Epithelial cell of proximal tubule (primary cell): Measurements from ENCODE around the gene LRRC17. TPM values are rescaled to one million over a fixed set of nuclear protein-coding genes. Genes with fewer than 3 reads are reported as not detected.

Source experiments
- DNase-seq: peaks from one replicate; pipeline ENCODE4 v3.0.0-alpha.2; 2011; ENCODE audit warnings: low read depth
- H3K4me3 ChIP-seq: 2 replicates; pipeline ENCODE4 v1.5.1; 2011; ENCODE audit warnings: low read depth, mild to moderate bottlenecking, low read length
- total RNA-seq: library from RNA; depleted of rRNA; stranded (reverse); fragments of >200 nt; gene quantifications from 2 replicates; pipeline ENCODE4 v1.2.3, GENCODE V29; 2015
- TF ChIP-seq, protein P1 (sequence below): conservative IDR thresholded peaks from 2 replicates; pipeline ENCODE4 v1.5.1; 2012; ENCODE audit warnings: low read depth, mild to moderate bottlenecking, low read length

The LRRC17 gene, protein sequence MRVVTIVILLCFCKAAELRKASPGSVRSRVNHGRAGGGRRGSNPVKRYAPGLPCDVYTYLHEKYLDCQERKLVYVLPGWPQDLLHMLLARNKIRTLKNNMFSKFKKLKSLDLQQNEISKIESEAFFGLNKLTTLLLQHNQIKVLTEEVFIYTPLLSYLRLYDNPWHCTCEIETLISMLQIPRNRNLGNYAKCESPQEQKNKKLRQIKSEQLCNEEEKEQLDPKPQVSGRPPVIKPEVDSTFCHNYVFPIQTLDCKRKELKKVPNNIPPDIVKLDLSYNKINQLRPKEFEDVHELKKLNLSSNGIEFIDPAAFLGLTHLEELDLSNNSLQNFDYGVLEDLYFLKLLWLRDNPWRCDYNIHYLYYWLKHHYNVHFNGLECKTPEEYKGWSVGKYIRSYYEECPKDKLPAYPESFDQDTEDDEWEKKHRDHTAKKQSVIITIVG
- total RNA-seq, result 7.8 and 32.3 TPM in 2 replicates

DNA sequence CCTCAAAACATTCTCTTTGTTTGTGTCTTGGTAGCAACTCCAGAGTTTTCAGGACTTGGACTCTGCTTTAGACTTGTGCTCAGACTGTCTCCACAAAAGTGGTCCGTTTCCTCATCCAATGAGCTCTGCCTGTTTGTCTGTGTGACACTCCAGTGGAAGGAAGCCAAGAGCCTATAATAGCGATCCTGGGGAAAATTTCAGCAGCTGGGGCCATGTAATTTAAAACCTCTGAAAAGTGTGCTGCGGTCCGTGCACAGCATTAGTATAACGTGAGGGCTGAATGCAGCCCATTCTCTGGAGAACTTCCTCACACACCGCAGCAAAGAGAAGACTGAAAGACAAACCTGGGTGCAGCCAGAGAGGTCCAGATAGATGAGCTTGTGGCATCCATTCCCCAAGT lies at the start of gene LRRC17:
Gene LRRC17 (plus strand): TSS at position 259 of the 400 bp plus-strand sequence. CDS start 20,914 bp downstream, outside the sequence.
- no peak within 1 kb of the TSS for H3K4me3 ChIP-seq
- DNase-seq, result no peak
- TF ChIP-seq, protein P1, sequence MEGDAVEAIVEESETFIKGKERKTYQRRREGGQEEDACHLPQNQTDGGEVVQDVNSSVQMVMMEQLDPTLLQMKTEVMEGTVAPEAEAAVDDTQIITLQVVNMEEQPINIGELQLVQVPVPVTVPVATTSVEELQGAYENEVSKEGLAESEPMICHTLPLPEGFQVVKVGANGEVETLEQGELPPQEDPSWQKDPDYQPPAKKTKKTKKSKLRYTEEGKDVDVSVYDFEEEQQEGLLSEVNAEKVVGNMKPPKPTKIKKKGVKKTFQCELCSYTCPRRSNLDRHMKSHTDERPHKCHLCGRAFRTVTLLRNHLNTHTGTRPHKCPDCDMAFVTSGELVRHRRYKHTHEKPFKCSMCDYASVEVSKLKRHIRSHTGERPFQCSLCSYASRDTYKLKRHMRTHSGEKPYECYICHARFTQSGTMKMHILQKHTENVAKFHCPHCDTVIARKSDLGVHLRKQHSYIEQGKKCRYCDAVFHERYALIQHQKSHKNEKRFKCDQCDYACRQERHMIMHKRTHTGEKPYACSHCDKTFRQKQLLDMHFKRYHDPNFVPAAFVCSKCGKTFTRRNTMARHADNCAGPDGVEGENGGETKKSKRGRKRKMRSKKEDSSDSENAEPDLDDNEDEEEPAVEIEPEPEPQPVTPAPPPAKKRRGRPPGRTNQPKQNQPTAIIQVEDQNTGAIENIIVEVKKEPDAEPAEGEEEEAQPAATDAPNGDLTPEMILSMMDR, result no peak

DNA sequence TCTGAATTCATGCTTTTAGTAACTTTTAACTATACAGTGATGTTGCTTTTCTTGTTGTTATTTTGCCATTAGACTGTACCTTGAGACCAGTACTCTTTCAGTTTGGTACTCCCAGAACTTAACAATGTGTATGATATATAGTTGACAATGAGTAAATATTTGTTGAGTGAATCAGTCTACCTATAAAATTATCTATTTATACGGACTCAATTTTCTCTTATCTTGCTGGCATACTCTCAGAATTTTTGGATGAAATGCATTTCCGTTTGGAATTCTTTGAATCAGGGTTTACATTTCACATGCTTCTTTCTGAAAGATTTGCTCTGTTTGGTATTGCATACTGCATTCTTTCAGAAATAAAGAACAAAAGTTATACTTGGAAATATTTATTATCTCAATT lies 47.8 kb upstream of the LRRC17 start:
- TF ChIP-seq, protein P1, result no peak
- no peak for DNase-seq
- H3K4me3 ChIP-seq, result no peak overlapping the region

DNA sequence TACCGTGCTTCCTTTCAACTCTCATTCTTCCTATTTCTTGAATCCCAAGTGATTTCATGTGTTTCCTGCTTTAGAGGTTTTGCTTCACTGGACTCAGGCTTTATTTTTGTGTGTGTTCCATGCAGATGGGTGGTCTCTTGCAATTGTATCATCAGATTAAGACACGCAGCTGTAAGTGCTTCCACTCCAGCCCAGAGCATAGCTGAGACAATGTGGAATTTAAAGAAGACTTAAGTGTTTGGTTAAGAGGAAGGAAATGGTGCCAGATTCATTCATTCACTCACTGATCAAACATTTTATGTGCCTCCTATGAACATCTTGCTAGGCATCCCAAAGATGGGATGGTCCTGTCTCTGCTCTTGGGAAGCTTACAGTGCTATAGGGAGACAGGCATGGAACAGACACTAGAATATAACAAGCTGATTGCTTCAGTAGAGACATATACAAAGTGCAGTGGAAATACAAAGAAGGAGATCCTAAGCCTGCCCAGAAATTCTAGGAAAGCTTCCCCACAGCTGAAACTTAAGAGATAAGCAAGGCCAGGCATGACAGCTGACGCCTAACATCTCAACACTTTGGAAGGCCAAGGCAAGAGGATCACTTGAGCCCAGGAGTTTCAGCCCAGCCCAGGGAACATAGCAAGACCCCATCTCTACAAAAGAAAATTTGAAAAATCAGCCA lies 46.1 kb upstream of the LRRC17 start:
- DNase-seq, result no peak
- TF ChIP-seq, protein P1, result no peak
- H3K4me3 ChIP-seq, result no peak overlapping the region

DNA sequence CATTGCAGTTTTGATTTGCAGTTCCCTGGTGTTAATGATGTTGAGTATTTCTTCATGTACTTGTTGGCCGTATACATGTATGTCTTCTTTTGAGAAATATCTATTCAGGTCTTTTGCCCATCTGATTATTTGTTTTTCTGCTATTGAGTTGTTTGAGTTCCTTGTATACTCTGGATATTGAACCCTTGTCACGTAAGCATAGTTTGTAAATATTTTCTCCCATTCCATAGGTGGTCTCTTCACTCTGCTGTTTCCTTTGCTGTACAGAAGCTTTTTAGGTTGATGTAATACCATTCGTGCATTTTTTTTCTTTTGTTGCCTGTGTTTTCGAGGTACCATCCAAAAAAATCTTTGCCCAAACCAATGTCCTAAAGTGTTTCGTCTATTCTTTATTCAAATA lies 43.6 kb upstream of the LRRC17 start:
- TF ChIP-seq, protein P1, result no peak
- H3K4me3 ChIP-seq, result no peak overlapping the region
- DNase-seq, result no peak

DNA sequence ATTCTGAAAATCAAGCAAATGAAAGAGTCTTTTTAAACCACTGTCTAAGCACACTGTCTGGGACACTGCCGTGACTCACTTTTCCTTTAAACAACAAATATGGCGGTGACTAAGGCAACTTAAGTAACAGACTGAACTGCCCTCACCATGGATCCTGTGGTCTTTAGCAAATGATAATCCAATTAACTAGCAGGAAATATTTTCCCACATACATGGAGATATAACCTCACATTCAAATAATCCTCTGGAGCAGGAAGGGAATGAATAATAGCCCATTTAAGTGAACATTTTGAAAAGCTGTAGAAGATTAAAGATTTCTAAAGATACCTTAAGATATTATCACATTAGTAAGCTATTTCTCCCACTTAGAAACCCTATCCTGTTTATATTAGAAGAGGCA lies 40.3 kb upstream of the LRRC17 start:
- peak; percentile 82 for DNase-seq
- TF ChIP-seq, protein P1, result no peak
- no peak overlapping the region for H3K4me3 ChIP-seq

DNA sequence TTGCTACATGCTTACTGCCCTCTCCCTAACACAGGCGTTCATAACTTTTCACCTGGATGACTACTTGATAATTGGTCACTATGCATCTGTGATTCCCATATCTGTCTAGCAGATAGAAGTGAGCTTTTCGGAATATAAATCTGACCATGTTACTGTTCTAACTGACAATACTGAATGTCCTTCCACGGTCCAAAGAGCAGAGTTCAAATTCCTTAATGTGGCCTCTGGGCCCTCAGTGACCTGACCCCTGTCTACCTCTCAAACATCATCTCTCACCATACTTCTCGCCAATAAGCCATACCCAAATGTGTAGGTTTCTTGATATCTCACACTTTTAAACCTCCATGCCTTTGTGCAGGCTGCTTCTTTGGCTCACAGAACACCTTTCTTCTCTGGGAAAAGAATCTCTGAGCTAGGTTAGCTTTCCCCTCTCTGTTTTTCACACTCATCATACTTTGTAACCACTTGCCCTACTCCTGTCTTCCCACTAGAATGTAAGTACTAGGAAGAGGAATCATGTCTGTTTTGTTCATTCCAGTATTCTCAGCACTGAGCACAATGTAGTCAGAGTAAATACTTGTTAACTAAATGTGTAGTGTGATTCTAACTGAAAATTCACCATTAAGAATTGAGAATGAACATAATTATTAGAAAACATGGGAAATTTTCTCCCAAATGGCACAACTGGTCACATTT lies 39.2 kb upstream of the LRRC17 start:
- TF ChIP-seq, protein P1, result no peak
- DNase-seq, result no peak
- H3K4me3 ChIP-seq, result no peak overlapping the region
